ENCODE data around the gene TRIM49D1. TPM values are rescaled to one million over a fixed set of nuclear protein-coding genes. Genes with fewer than 3 reads are reported as not detected.
"Not testable (repeated sequence)": the region's sequence is repeated elsewhere in the genome, so short reads cannot be mapped to it uniquely, and the experiment has no call there.

The TRIM49D1 gene, protein sequence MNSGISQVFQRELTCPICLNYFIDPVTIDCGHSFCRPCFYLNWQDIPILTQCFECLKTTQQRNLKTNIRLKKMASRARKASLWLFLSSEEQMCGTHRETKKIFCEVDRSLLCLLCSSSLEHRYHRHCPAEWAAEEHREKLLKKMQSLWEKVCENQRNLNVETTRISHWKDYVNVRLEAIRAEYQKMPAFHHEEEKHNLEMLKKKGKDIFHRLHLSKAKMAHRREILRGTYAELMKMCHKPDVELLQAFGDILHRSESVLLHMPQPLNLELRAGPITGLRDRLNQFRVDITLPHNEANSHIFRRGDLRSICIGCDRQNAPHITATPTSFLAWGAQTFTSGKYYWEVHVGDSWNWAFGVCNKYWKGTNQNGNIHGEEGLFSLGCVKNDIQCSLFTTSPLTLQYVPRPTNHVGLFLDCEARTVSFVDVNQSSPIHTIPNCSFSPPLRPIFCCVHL
- total RNA-seq, result not detected

DNA sequence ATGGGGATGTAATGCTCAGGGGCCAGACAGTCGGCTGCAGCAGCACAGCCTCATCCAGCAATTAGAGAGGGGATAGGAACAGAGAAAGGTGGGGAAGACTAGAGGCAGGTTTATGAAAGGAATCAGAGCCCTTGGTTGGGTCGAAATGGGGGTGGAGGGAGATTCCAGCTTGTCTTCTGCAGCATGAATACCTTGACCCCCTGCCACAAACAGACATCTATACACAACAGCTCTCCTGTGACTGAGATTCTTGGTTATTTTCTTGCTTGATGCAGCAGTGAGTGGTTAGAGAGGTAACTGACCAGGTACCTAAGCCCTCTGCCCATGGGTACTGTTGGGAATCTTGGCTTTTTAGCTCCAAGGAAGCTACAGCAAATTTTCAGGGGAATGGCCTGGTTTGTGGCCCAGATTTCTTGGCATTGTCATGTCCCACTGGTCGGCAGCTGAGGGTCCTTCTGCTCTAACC lies at the start of gene TRIM49D1:
Gene TRIM49D1, minus strand, starts transcription at position 51 of the 466 bp plus-strand sequence. CDS start 4,535 bp downstream, outside the sequence.
- H3K4me3 Mint-ChIP-seq, result no peak within 1 kb of the TSS
- ATAC-seq (no peak), DNase-seq (no peak)
- no peaks in the 10 kb centered on the region for H3K36me3 Mint-ChIP-seq (ENCODE audit: insufficient read depth)
- H3K9me3 Mint-ChIP-seq, result no peaks in the 10 kb centered on the region
- H3K4me1 Mint-ChIP-seq (ENCODE audit: low read depth), result no peaks in the 10 kb centered on the region
- no peaks in the 10 kb centered on the region for H3K27me3 Mint-ChIP-seq (ENCODE audit: low read depth)

DNA sequence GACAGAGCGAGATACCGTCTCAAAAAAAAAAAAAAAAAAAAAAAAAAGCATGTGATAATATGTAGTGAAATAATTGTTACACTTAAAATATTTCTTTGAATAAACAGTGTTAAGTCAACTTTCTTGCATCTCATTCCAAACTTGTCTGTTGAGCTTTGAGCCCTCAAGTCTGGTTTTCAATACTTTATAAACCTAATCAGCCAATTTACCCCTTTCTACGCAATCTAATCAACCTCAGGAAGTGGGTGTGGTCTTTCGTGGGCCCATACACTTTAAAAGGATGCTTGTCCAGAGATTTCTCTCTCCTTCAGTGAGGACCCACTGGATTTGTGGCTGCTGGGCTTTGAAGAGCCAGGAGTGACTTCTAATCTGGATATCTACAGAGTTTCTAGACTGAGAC lies 43.7 kb upstream of the TRIM49D1 start, which contains the start of gene TRIM64:
Gene TRIM64, plus strand, starts transcription at position 301 of the 400 bp plus-strand sequence. CDS start 2,467 bp downstream, outside the sequence.
- H3K4me1 Mint-ChIP-seq (ENCODE audit: low read depth); H3K36me3 Mint-ChIP-seq (ENCODE audit: insufficient read depth); H3K9me3 Mint-ChIP-seq; ATAC-seq; H3K27me3 Mint-ChIP-seq (ENCODE audit: low read depth); DNase-seq; H3K4me3 Mint-ChIP-seq: not testable (repeated sequence)

DNA sequence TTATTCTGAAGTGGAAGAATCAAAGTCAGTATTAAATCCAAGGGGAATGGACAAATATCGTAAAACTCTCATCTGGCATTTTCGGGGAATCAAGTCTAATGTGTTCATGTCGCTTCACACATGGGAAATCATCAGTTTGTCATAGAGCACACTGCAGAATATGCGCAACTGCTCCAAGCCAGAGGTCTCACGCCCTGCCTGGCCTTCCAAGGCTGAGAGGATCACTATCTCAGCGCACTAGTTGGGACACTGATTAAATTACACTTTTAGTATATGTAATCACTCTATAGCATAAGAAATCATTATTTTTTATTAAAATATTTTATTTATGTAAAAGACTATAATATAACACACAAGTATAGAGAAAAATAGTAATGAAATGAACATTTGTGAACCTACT lies 38.8 kb upstream of the TRIM49D1 start:
- not testable (repeated sequence) for H3K9me3 Mint-ChIP-seq; ATAC-seq; DNase-seq; H3K4me1 Mint-ChIP-seq (ENCODE audit: low read depth); H3K27me3 Mint-ChIP-seq (ENCODE audit: low read depth); H3K36me3 Mint-ChIP-seq (ENCODE audit: insufficient read depth); H3K4me3 Mint-ChIP-seq

DNA sequence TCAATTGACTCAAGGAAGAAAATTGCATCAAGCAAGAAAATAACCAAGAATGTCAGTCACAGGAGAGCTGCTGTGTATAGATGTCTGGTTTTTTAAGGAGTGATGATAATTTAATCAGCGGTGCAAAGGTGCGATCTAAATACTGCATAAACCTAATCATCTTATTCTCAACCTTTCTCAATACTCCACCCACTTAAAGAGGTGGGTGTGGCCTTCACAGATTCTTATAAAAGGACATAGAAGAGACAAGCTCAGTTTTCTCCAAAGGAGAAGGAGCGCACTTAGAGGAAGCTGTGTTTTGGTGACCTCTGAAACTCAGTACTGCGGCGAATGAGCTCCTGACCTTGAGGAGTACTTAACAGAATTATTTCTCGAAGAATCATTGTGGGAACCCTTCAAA lies 1.7 kb upstream of the TRIM49D1 start, which contains the start of gene TRIM49D2:
Gene TRIM49D2, plus strand, starts transcription at position 301 of the 400 bp plus-strand sequence. CDS start 2,698 bp downstream, outside the sequence.
- not testable (repeated sequence) for DNase-seq; H3K4me3 Mint-ChIP-seq; ATAC-seq; H3K4me1 Mint-ChIP-seq (ENCODE audit: low read depth); H3K27me3 Mint-ChIP-seq (ENCODE audit: low read depth); H3K9me3 Mint-ChIP-seq; H3K36me3 Mint-ChIP-seq (ENCODE audit: insufficient read depth)

DNA sequence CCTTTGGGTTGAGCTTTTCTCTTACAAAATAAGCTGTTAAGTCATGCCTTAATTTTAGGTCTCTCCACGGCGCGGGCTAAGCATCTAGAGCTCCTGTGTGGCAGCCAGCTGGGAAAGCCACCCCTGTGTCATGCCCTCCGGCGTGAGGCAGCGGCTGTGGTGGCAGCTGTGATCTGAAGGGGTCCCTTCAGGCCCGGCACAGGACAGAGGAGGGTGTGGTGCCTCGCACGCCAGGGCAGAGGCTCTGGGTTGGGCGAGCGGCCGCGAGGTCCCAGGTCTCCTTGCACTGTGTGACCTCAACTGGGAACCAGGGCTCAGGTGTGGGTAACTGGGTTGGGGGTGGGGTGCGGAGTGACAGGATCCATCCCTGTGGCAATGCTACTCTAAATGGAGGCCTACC lies 21.2 kb downstream of the TRIM49D1 start:
- H3K4me3 Mint-ChIP-seq; H3K4me1 Mint-ChIP-seq (ENCODE audit: low read depth); H3K9me3 Mint-ChIP-seq; H3K27me3 Mint-ChIP-seq (ENCODE audit: low read depth); H3K36me3 Mint-ChIP-seq (ENCODE audit: insufficient read depth); DNase-seq: not testable (repeated sequence)
- ATAC-seq, result peak in 1 of 2 donors; percentile 30

DNA sequence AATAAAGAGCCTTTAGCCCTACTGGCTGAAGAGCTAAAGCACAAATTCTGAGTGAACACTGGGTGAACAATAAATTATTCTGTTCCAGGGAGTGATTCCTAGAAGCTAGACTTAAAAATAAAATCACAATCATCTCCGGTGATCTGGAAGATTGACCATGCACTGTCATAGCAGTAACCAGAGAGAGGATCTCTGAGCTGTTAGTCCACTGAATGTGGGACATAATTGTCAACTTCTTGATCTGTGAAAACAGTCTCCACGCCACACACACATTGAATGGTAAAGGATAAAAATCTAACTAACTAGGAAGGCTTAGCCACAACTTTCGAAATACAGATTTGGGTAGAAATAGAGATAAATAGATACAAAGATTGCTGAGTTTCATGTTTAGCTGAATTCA lies 28.8 kb downstream of the TRIM49D1 start:
- not testable (repeated sequence) for H3K4me3 Mint-ChIP-seq; DNase-seq; H3K27me3 Mint-ChIP-seq (ENCODE audit: low read depth); H3K9me3 Mint-ChIP-seq; H3K36me3 Mint-ChIP-seq (ENCODE audit: insufficient read depth); H3K4me1 Mint-ChIP-seq (ENCODE audit: low read depth); ATAC-seq

DNA sequence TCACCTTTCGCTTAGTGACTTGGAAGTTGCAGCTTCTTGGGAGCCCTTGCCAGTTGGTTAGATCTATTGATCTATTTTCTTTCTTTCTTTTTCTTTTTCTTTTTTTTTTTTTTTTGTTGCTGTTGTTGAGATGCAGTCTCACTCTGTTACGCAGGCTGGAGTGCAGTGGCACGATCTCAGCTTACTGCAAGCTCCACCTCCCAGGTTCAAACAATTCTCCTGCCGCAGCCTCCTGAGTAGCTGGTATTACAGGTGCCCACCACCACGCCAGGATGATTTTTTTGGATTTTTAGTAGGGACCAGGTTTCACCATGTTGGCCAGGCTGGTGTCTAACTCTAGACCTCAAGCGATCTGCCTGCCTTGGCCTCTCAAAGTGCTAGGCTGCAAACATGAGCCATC lies 44.5 kb downstream of the TRIM49D1 start:
- H3K9me3 Mint-ChIP-seq, result not testable (repeated sequence)

DNA sequence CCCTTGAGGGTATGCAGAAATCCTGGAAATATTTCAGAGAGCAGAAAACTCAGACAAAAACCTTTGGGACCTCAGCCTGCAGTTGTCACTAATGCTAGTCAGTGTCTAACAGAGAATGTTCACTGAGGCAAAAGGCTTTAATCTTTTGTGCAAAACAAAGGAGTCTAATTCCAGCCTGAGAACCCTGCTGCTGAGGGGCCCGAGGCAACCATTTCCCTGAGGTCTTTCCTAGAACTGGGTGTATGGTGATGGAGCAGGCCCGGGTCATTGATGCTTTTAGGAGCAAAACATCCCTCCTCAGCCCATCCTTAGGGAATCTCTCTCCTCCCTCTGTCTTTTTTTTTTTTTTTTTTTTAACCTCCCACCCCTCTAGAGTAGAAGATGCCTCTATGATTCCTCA lies 49.5 kb downstream of the TRIM49D1 start:
- not testable (repeated sequence) for H3K9me3 Mint-ChIP-seq; ATAC-seq; DNase-seq; H3K36me3 Mint-ChIP-seq (ENCODE audit: insufficient read depth); H3K4me1 Mint-ChIP-seq (ENCODE audit: low read depth); H3K27me3 Mint-ChIP-seq (ENCODE audit: low read depth); H3K4me3 Mint-ChIP-seq

More for the DNA sequence above, 44.5 kb downstream of the TRIM49D1 start:
- ATAC-seq; DNase-seq; H3K4me1 Mint-ChIP-seq (ENCODE audit: low read depth); H3K36me3 Mint-ChIP-seq (ENCODE audit: insufficient read depth); H3K4me3 Mint-ChIP-seq; H3K27me3 Mint-ChIP-seq (ENCODE audit: low read depth): not testable (repeated sequence)

DNA sequence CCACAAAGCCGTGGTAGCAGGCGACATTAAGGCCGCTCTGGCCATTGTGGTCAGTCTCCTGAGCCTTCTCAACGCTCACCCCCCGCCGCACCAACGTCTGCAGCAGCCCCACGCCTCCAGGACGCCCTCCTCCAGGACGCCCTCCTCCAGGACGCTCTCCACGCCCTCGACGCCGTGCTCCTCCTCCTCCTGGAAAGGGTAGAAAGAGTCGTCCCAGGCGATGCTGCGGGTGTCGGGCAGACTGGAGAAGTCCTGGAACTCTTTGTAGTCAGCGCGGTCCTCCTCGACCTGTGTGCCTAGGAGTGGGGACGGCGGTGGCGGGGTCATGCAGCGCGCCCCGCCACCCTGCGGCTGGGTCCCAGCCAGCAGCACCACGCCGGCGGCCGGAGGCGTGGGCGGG lies 56.8 kb downstream of the TRIM49D1 start:
- not testable (repeated sequence) for ATAC-seq

DNA sequence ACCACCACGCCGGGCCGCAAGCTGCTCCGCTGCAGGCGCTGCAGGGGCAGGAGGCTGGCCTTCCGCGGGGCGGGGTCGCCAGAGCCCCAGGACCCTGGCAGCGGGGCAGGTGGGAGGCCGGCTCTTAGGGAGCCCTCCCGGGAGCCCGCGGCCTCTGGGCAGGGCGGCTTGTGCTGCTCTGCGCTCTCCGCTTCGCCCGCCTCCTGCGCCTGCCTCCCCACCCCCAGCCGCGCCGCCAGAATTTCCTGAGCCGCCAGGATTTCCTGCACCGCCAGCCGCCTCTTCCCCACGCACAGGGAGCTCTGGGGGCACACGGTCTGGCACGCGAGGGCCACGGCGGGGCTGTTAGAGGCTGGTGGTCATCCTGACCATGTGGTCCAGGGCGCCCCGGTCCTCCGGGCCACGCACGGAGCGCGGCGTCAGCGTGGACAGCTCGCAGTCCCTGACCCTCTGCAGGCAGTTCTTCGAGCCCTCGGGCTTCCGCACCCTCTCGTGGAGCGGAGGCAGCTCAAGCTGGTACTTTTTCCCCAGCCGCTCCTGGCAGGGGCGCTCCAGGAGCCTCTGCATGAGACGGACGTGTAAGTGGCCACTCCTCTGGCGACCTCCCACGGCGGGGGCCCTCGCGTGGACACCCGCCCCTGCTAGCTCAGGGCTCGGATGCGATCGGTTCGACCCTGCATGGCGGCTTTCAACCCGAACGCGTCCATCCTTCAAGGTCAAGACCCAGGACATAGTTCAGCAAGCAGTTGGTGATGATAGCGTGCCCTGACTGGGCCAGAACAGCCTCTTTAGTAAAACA lies 57.9 kb downstream of the TRIM49D1 start:
- H3K36me3 Mint-ChIP-seq (ENCODE audit: insufficient read depth); H3K27me3 Mint-ChIP-seq (ENCODE audit: low read depth); DNase-seq; H3K4me3 Mint-ChIP-seq; H3K4me1 Mint-ChIP-seq (ENCODE audit: low read depth); ATAC-seq; H3K9me3 Mint-ChIP-seq: not testable (repeated sequence)

More for the DNA sequence above, 56.8 kb downstream of the TRIM49D1 start:
- H3K4me1 Mint-ChIP-seq (ENCODE audit: low read depth); H3K4me3 Mint-ChIP-seq; DNase-seq; H3K36me3 Mint-ChIP-seq (ENCODE audit: insufficient read depth); H3K27me3 Mint-ChIP-seq (ENCODE audit: low read depth); H3K9me3 Mint-ChIP-seq: not testable (repeated sequence)

Other genes with a start within 250 kb of the TRIM49D1 start
- gene TRIM77, start 211.9 kb downstream of the TRIM49D1 start, total RNA-seq, result not detected
- gene TRIM49, start 113.7 kb downstream of the TRIM49D1 start, total RNA-seq, result not detected
- gene TRIM64B, start 43.8 kb downstream of the TRIM49D1 start, total RNA-seq, result not detected
- gene TRIM49D2, start 1.8 kb upstream of the TRIM49D1 start, total RNA-seq, result not detected
- gene TRIM64, start 43.8 kb upstream of the TRIM49D1 start, total RNA-seq, result not detected
- gene TRIM49C, start 108.9 kb upstream of the TRIM49D1 start, total RNA-seq, result not detected
- not detected for gene UBTFL1, start 163.7 kb upstream of the TRIM49D1 start, total RNA-seq
- not detected for gene NAALAD2, start 212.4 kb upstream of the TRIM49D1 start, total RNA-seq